GM12892 (cell line): ENCODE data around the gene MYL6B.

Source experiments
- POLR2AphosphoS5 ChIP-seq: IDR thresholded peaks from 2 replicates; pipeline ENCODE4 v1.6.1; 2011; ENCODE audit warnings: low read depth, low read length, control low read depth
- TAF1 ChIP-seq: IDR thresholded peaks from 2 replicates; pipeline ENCODE4 v1.6.1; 2011; ENCODE audit warnings: low read depth, mild to moderate bottlenecking, control low read depth, low read length, borderline replicate concordance

GRCh38 chr12:56146492-56147460 lies 5.6 kb upstream of the MYL6B start:
- TF ChIP-seq TAF1: no peak
- TF ChIP-seq POLR2AphosphoS5: no peak
